K562 (cell line): ENCODE measurements around the gene FANCC. TPM values are rescaled to one million over a fixed set of nuclear protein-coding genes. Genes with fewer than 3 reads are reported as not detected.

Experiments used
- ATAC-seq: fragments of 200-7000 bp; cut with Tn5 transposase; 3 replicates; pipeline ENCODE4 v1.9.1; 2020; ENCODE audit warnings: moderate library complexity
- BruUV-seq: library from RNA; stranded (reverse); fragments of 400-500 nt; replicated peaks from 2 replicates; lab custom pipeline; 2021; lab: Mats Ljungman, UMichigan
- CTCF ChIA-PET: fragments of 300-600 bp; formaldehyde crosslinking; extraction: SDS; loops from one replicate; lab custom pipeline; 2021; ENCODE audit warnings: low intra/inter-chr PET ratio; lab: Yijun Ruan, JAX
- POLR2A ChIA-PET: fragments of 300-600, 350-650 bp; sonication (Branson Sonifier 250); formaldehyde crosslinking; extraction: SDS; loops from one replicate; lab custom pipeline; 2021; ENCODE audit warnings: antibody characterized with exemption, inconsistent platforms; lab: Yijun Ruan, JAX
- DNase-seq, 4 experiments: peaks; one replicate each; pipeline versions ENCODE4 v3.0.0 to v3.0.0-alpha.2; 2011 to 2018; ENCODE audit warnings: low spot score in 3 of 4, mixed read lengths in 3 of 4; ENCODE audit errors: extremely low read depth in 1 of 4
- FAIRE-seq: peaks from 2 replicates; lab custom pipeline; 2011; peaks lifted over from hg19 to GRCh38; lab: Jason Lieb, UNC
- H2AFZ ChIP-seq: 2 replicates; pipeline ENCODE4 v1.6.0; 2011; ENCODE audit warnings: low read depth, low read length, control low read depth, inconsistent platforms
- H3K27ac ChIP-seq: fragments of 200-600 bp; 3 replicates; pipeline ENCODE4 v1.8.0; 2011; ENCODE audit warnings: low read depth, mild to moderate bottlenecking, control low read depth, inconsistent platforms, low read length, moderate library complexity, mixed read lengths; ENCODE audit errors: extremely low read depth
- H3K27me3 ChIP-seq, 2 experiments: fragments of 300-600 bp in 1 of 2; 2 replicates in 1 of 2; 3 replicates in 1 of 2; pipeline versions ENCODE4 v1.6.0 to v1.8.0; 2011; ENCODE audit warnings: inconsistent platforms in 2 of 2, low read length in 2 of 2, mild to moderate bottlenecking in 1 of 2, mixed read lengths in 1 of 2, moderate library complexity in 1 of 2; ENCODE audit not compliant: control insufficient read depth in 2 of 2, insufficient read depth in 2 of 2
- H3K36me3 ChIP-seq: fragments of 300-600 bp; 3 replicates; pipeline ENCODE4 v1.8.0; 2011; ENCODE audit warnings: mild to moderate bottlenecking, low read length, inconsistent platforms; ENCODE audit not compliant: control insufficient read depth, insufficient read depth
- H3K4me1 ChIP-seq, 2 experiments: fragments of 200-600 bp in 1 of 2; replicated peaks in 1 of 2; 2 replicates in 1 of 2; 3 replicates in 1 of 2; pipeline versions ENCODE4 v1.5.1 to v1.8.0; 2011; ENCODE audit warnings: inconsistent platforms in 2 of 2, low read length in 2 of 2, mild to moderate bottlenecking in 1 of 2, mixed read lengths in 1 of 2, moderate library complexity in 1 of 2; ENCODE audit not compliant: control insufficient read depth in 2 of 2, insufficient read depth in 2 of 2
- H3K4me2 ChIP-seq: 2 replicates; pipeline ENCODE4 v1.6.1; 2011; ENCODE audit warnings: low read length, control low read depth, inconsistent platforms, mixed read lengths; ENCODE audit not compliant: insufficient read depth
- H3K4me3 ChIP-seq: fragments of 200-600 bp; sonication (generic), shearing (Covaris generic); 2 replicates; pipeline ENCODE4 v1.5.1; 2016; ENCODE audit warnings: control low read depth, inconsistent platforms
- H3K79me2 ChIP-seq: fragments of 200-600 bp; 3 replicates; pipeline ENCODE4 v1.8.0; 2011; ENCODE audit warnings: low read length, inconsistent platforms; ENCODE audit not compliant: control insufficient read depth, insufficient read depth
- H3K9ac ChIP-seq, 2 experiments: 2 replicates each; pipeline versions ENCODE4 v1.6.0 to v1.6.1; 2011; ENCODE audit warnings: low read depth in 2 of 2, low read length in 2 of 2, control low read depth in 1 of 2, inconsistent platforms in 1 of 2, mild to moderate bottlenecking in 1 of 2, mixed read lengths in 1 of 2; ENCODE audit not compliant: insufficient read depth in 1 of 2
- H3K9me1 ChIP-seq: one replicate; pipeline ENCODE4 v1.6.0; 2011; ENCODE audit warnings: inconsistent platforms, mild to moderate bottlenecking, low read length, moderate library complexity; ENCODE audit not compliant: control insufficient read depth, insufficient read depth
- H3K9me3 ChIP-seq: replicated peaks from 2 replicates; pipeline ENCODE4 v1.5.1; 2011; ENCODE audit warnings: low read depth, low read length, inconsistent platforms; ENCODE audit not compliant: control insufficient read depth, insufficient read depth
- H4K20me1 ChIP-seq: replicated peaks from 2 replicates; pipeline ENCODE4 v1.6.1; 2011; ENCODE audit warnings: low read length, inconsistent platforms, mixed read lengths; ENCODE audit not compliant: control insufficient read depth, insufficient read depth
- ADNP ChIP-seq: fragments of 200-800 bp; sonication (Bioruptor generic); IDR thresholded peaks from 2 replicates; pipeline ENCODE4 v1.6.1; 2016; ENCODE audit warnings: missing genetic modification characterization, missing compliant biosample characterization
- C11orf30 ChIP-seq: fragments of 450-650 bp; IDR thresholded peaks from 2 replicates; pipeline ENCODE4 v1.6.1; 2016; ENCODE audit warnings: low read depth, mild to moderate bottlenecking
- CHCHD3 ChIP-seq: fragments of 250-450 bp; sonication (Bioruptor Pico); IDR thresholded peaks from 2 replicates; pipeline ENCODE4 v2.1.2; 2022; ENCODE audit warnings: mild to moderate bottlenecking
- HDAC8 ChIP-seq: fragments of 450-650 bp; IDR thresholded peaks from 2 replicates; pipeline ENCODE4 v1.6.1; 2016; ENCODE audit warnings: mild to moderate bottlenecking, missing genetic modification characterization, moderate library complexity, missing compliant biosample characterization
- HDGF ChIP-seq: fragments of 450-650 bp; IDR thresholded peaks from 2 replicates; pipeline ENCODE4 v1.6.1; 2016
- HES1 ChIP-seq: fragments of 450-650 bp; IDR thresholded peaks from 2 replicates; pipeline ENCODE4 v1.6.1; 2016; ENCODE audit warnings: low read depth, mild to moderate bottlenecking, moderate library complexity
- KLF16 ChIP-seq: IDR thresholded peaks from 2 replicates; pipeline ENCODE4 v1.6.1; 2016; ENCODE audit warnings: antibody characterized with exemption
- NCOA4 ChIP-seq: fragments of 450-650 bp; IDR thresholded peaks from 2 replicates; pipeline ENCODE4 v1.6.1; 2018; ENCODE audit warnings: mild to moderate bottlenecking; ENCODE audit not compliant: partially characterized antibody
- NFATC3 ChIP-seq: fragments of 450-650 bp; IDR thresholded peaks from 2 replicates; pipeline ENCODE4 v1.6.1; 2017; ENCODE audit warnings: mild to moderate bottlenecking
- PKNOX1 ChIP-seq: fragments of 450-650 bp; IDR thresholded peaks from 2 replicates; pipeline ENCODE4 v1.6.1; 2016
- POLR2H ChIP-seq: IDR thresholded peaks from 2 replicates; pipeline ENCODE4 v1.6.1; 2016; ENCODE audit warnings: missing genetic modification characterization, low read depth, mild to moderate bottlenecking, control low read depth, missing compliant biosample characterization, moderate library complexity
- SRSF9 ChIP-seq: fragments of 200-400 bp; formaldehyde crosslinking; IDR thresholded peaks from 2 replicates; pipeline ENCODE4 v1.6.1; 2017; ENCODE audit warnings: low read depth, low read length, borderline replicate concordance
- TARDBP ChIP-seq: fragments of 450-650 bp; IDR thresholded peaks from 2 replicates; pipeline ENCODE4 v1.6.1; 2016
- TEAD1 ChIP-seq, 2 experiments: fragments of 450-650 bp in 1 of 2; sonication (generic) in 1 of 2; formaldehyde crosslinking; IDR thresholded peaks; 2 replicates each; pipeline versions ENCODE4 v1.4.0 to v1.8.0; 2020 to 2022; ENCODE audit warnings: mild to moderate bottlenecking in 2 of 2, missing genetic modification reagents in 1 of 2
- TEAD2 ChIP-seq: fragments of 450-650 bp; IDR thresholded peaks from 2 replicates; pipeline ENCODE4 v1.6.1; 2016; ENCODE audit warnings: missing genetic modification characterization, control low read depth, missing compliant biosample characterization
- TEAD4 ChIP-seq, 2 experiments: sonication (generic) in 1 of 2; formaldehyde crosslinking in 1 of 2; IDR thresholded peaks; 2 replicates each; pipeline versions ENCODE4 v1.6.1 to v1.8.0; 2012 to 2022; ENCODE audit warnings: borderline replicate concordance in 1 of 2, inconsistent platforms in 1 of 2, low read length in 1 of 2, mild to moderate bottlenecking in 1 of 2, missing genetic modification reagents in 1 of 2
- THRB ChIP-seq: fragments of 450-650 bp; formaldehyde crosslinking; conservative IDR thresholded peaks from 2 replicates; pipeline ENCODE4 v1.4.0; 2022; ENCODE audit warnings: mild to moderate bottlenecking, missing genetic modification characterization
- ZKSCAN3 ChIP-seq: fragments of 250-450 bp; sonication (Bioruptor Pico); IDR thresholded peaks from 2 replicates; pipeline ENCODE4 v1.4.0; 2020
- ZNF146 ChIP-seq: IDR thresholded peaks from one replicate; pipeline ENCODE4 v1.6.1; 2018; ENCODE audit warnings: missing compliant biosample characterization; ENCODE audit not compliant: unreplicated experiment
- ZNF263 ChIP-seq: sonication (generic); formaldehyde crosslinking; IDR thresholded peaks from 2 replicates; pipeline ENCODE4 v1.8.0; 2022; ENCODE audit warnings: mild to moderate bottlenecking, missing genetic modification reagents, borderline replicate concordance
- ZNF347 ChIP-seq: fragments of 450-650 bp; formaldehyde crosslinking; IDR thresholded peaks from 2 replicates; pipeline ENCODE4 v1.4.0; 2020; ENCODE audit warnings: low read depth, mild to moderate bottlenecking, moderate library complexity
- ZNF76 ChIP-seq: fragments of 250-450 bp; sonication (Bioruptor Pico); IDR thresholded peaks from 2 replicates; pipeline ENCODE4 v1.4.0; 2020; ENCODE audit warnings: mild to moderate bottlenecking, moderate library complexity, borderline replicate concordance
- WGBS: fragments of 100-300 bp; shearing (Covaris generic); methylation state at CpG from one replicate; pipeline ENCODE4 v1.1.6; 2016; ENCODE audit warnings: low coverage, mixed read lengths; ENCODE audit not compliant: insufficient coverage; ENCODE audit errors: missing lambda C conversion rate; 5-methylcytosine and 5-hydroxymethylcytosine counted together
- in situ Hi-C: fragments of 300-500 bp; cut with MboI; formaldehyde crosslinking; loops from 4 replicates; pipeline ENCODE4 v1.15.0; 2018; ENCODE audit warnings: inconsistent platforms, mixed read lengths
- intact Hi-C: fragments of 100-400 bp; cut with micrococcal nuclease; formaldehyde crosslinking; loops from 2 replicates; pipeline ENCODE4 v1.14.2; 2022
- polyA plus RNA-seq, 8 experiments: library from polyadenylated mRNA; depleted of rRNA in 4 of 8; stranded (reverse) in 5 of 8; unstranded in 3 of 8; fragments of >200 nt; fragmentation: Nextera tagmentation in 2 of 8; fragmentation: Illumina TruSeq in 1 of 8; extraction: Ambion mirVana in 2 of 8; extraction: Trizol in 1 of 8; gene quantifications; 2 replicates each; pipeline versions ENCODE4 v1.2.1 to v1.2.3, GENCODE V29; 2011 to 2014; ENCODE audit warnings: inconsistent platforms in 1 of 8, missing spikeins in 1 of 8
- total RNA-seq, 7 experiments: library from RNA; depleted of rRNA in 6 of 7; stranded (reverse); fragments of >200 nt in 6 of 7; fragmentation: Illumina TruSeq in 2 of 7; extraction: Trizol in 2 of 7; gene quantifications; 2 replicates each; pipeline versions ENCODE4 v1.2.1 to v1.2.3, GENCODE V29; 2011 to 2021; ENCODE audit warnings: low replicate concordance in 1 of 7

FANCC gene
- total and polyA plus RNA-seq, 9 of the 15 experiments (the other 6 are each of a cell fraction or from before 2014, with no cell fraction given), result 4.6 to 18.4 (median 14.2) TPM

GRCh38 chr9:95182854-95183563 lies 134.5 kb downstream of the FANCC start:
- no peaks in the 10 kb centered on the region for H4K20me1 ChIP-seq
- intact Hi-C loops (no loop called here), in situ Hi-C loops (no loop called here)
- H3K9ac ChIP-seq, result no peak overlapping the region
- no peaks in the 10 kb centered on the region for H3K9me3 ChIP-seq
- H3K4me1 ChIP-seq, result peaks cover 0 to 3% of the 10 kb centered on the region in 2 experiments; a peak in 2 of 5 replicates
- no peak for ATAC-seq
- 0 out of 3 replicates have a peak, but pooled peaks cover 3% of the 10 kb centered on the region for H3K36me3 ChIP-seq
- ChIA-PET POLR2A (interaction anchor here (0.8 kb wide), 1 partner anchor 827 kb away, joined by 3 read pairs; no protein-coding TSS in a partner anchor), CTCF (no interaction called here)
- H3K4me3 ChIP-seq, result no peak overlapping the region
- no peaks in the 10 kb centered on the region for H3K79me2 ChIP-seq
- no peak overlapping the region for H3K4me2 ChIP-seq
- WGBS, result 60% methylated on average over 11 of the region's 11 CpGs
- FAIRE-seq, result no peak
- BruUV-seq, result no TSS peak
- no peak overlapping the region for H2AFZ ChIP-seq
- H3K9me1 ChIP-seq, result no peaks in the 10 kb centered on the region
- H3K27me3 ChIP-seq, result no peaks in the 10 kb centered on the region
- no peak for DNase-seq
- no peak overlapping the region for H3K27ac ChIP-seq
- TF ChIP-seq THRB (CRISPR knock-in tag) (no peak), TEAD1 (CRISPR knock-in tag; IDR thresholded peaks at IDR 0.05) (peak in 1 of 2 experiments; percentile 61; a peak in 1 of 4 replicates), C11orf30 (no peak), ZNF347 (CRISPR knock-in tag) (no peak), TEAD4 (IDR thresholded peaks at IDR 0.05; ENCODE audit: low read length) (0 out of 2 replicates have a peak, but pooled peaks have one; percentile 16), TEAD4 (CRISPR knock-in tag; IDR thresholded peaks at IDR 0.05; ENCODE audit: borderline replicate concordance) (no peak), HDAC8 (tag) (no peak), ZNF263 (CRISPR knock-in tag) (no peak), HDGF (no peak), CHCHD3 (CRISPR knock-in tag) (no peak), ADNP (no peak), SRSF9 (no peak), TEAD2 (tag) (peak; percentile 62; the same call in 1 of the 2 replicates), ZNF146 (CRISPR knock-in tag) (no peak), PKNOX1 (no peak), ZKSCAN3 (no peak), NFATC3 (no peak), HES1 (no peak), NCOA4 (no peak), TARDBP (no peak), POLR2H (no peak), KLF16 (no peak), ZNF76 (CRISPR knock-in tag) (no peak)
